ENCODE data around the gene MSL3B.
"Not testable (repeated sequence)": the region's sequence is repeated elsewhere in the genome, so short reads cannot be mapped to it uniquely, and the experiment has no call there.

Gene MSL3B

GRCh38 chr2:233901884-233902283 lies 33.7 kb upstream of the MSL3B start:
- H3K9me3 Mint-ChIP-seq (ENCODE audit: unreplicated experiment): peaks cover 4% of the 10 kb centered on the region
- Histone ChIP-seq H3K36me3 (ENCODE audit: insufficient read depth, low read length) (no peaks in the 10 kb centered on the region), H3K4me3 (ENCODE audit: insufficient read depth, low read depth, low read length) (no peak overlapping the region), H3K9me3 (ENCODE audit: insufficient read depth, low read depth, low read length) (no peaks in the 10 kb centered on the region), H3K79me2 (ENCODE audit: insufficient read depth, low read length) (no peaks in the 10 kb centered on the region), H2AFZ (ENCODE audit: low read depth, low read length) (no peak overlapping the region), H4K20me1 (ENCODE audit: insufficient read depth, low read length) (no peaks in the 10 kb centered on the region), H3K9ac (ENCODE audit: low read length) (no peak overlapping the region), H3K27ac (ENCODE audit: low read depth, low read length) (no peak overlapping the region), H3K4me2 (ENCODE audit: low read length) (no peak overlapping the region), H3K27me3 (ENCODE audit: insufficient read depth, low read length) (peaks cover 15% of the 10 kb centered on the region), H3K4me1 (ENCODE audit: insufficient read depth, low read length) (no peaks in the 10 kb centered on the region)
- H3K36me3 Mint-ChIP-seq (ENCODE audit: low read depth, unreplicated experiment): no peaks in the 10 kb centered on the region
- H3K4me1 Mint-ChIP-seq (ENCODE audit: low read depth, unreplicated experiment): no peaks in the 10 kb centered on the region
- TF ChIP-seq CTCF (IDR thresholded peaks at IDR 0.05; ENCODE audit: insufficient read depth, low read depth, low read length) (no peak), EZH2 (IDR thresholded peaks at IDR 0.05; ENCODE audit: insufficient read depth, low read length) (no peak)
- FAIRE-seq (no peak), DNase-seq (ENCODE audit: low read depth) (no peak)
- H3K27me3 Mint-ChIP-seq (ENCODE audit: low read depth, unreplicated experiment): peaks cover 43% of the 10 kb centered on the region
- H3K27ac Mint-ChIP-seq (ENCODE audit: unreplicated experiment): no peak overlapping the region
- H3K4me3 Mint-ChIP-seq (ENCODE audit: unreplicated experiment): no peak overlapping the region

GRCh38 chr2:233901367-233901766 lies 33.2 kb upstream of the MSL3B start:
- Histone ChIP-seq H2AFZ (ENCODE audit: low read depth, low read length) (no peak overlapping the region), H3K9me3 (ENCODE audit: insufficient read depth, low read depth, low read length) (no peaks in the 10 kb centered on the region), H3K27me3 (ENCODE audit: insufficient read depth, low read length) (peaks cover 15% of the 10 kb centered on the region), H3K27ac (ENCODE audit: low read depth, low read length) (no peak overlapping the region), H3K9ac (ENCODE audit: low read length) (no peak overlapping the region), H3K36me3 (ENCODE audit: insufficient read depth, low read length) (no peaks in the 10 kb centered on the region), H3K79me2 (ENCODE audit: insufficient read depth, low read length) (no peaks in the 10 kb centered on the region), H3K4me1 (ENCODE audit: insufficient read depth, low read length) (no peaks in the 10 kb centered on the region), H4K20me1 (ENCODE audit: insufficient read depth, low read length) (no peaks in the 10 kb centered on the region), H3K4me2 (ENCODE audit: low read length) (no peak overlapping the region), H3K4me3 (ENCODE audit: insufficient read depth, low read depth, low read length) (no peak overlapping the region)
- no peak overlapping the region for H3K27ac Mint-ChIP-seq (ENCODE audit: unreplicated experiment)
- H3K9me3 Mint-ChIP-seq (ENCODE audit: unreplicated experiment): peaks cover 4% of the 10 kb centered on the region
- H3K27me3 Mint-ChIP-seq (ENCODE audit: low read depth, unreplicated experiment): peaks cover 42% of the 10 kb centered on the region
- DNase-seq (ENCODE audit: low read depth): no peak
- H3K36me3 Mint-ChIP-seq (ENCODE audit: low read depth, unreplicated experiment): no peaks in the 10 kb centered on the region
- H3K4me1 Mint-ChIP-seq (ENCODE audit: low read depth, unreplicated experiment): no peaks in the 10 kb centered on the region
- no peak for FAIRE-seq
- TF ChIP-seq EZH2 (IDR thresholded peaks at IDR 0.05; ENCODE audit: insufficient read depth, low read length): no peak
- no peak for TF ChIP-seq CTCF (IDR thresholded peaks at IDR 0.05; ENCODE audit: insufficient read depth, low read depth, low read length)
- no peak overlapping the region for H3K4me3 Mint-ChIP-seq (ENCODE audit: unreplicated experiment)

GRCh38 chr2:233896253-233896652 lies 28.1 kb upstream of the MSL3B start:
- not testable (repeated sequence) for H3K9me3 ChIP-seq (ENCODE audit: insufficient read depth, low read depth, low read length); H3K36me3 Mint-ChIP-seq (ENCODE audit: low read depth, unreplicated experiment); FAIRE-seq; H3K27ac Mint-ChIP-seq (ENCODE audit: unreplicated experiment); H3K27ac ChIP-seq (ENCODE audit: low read depth, low read length); H3K4me3 ChIP-seq (ENCODE audit: insufficient read depth, low read depth, low read length); H2AFZ ChIP-seq (ENCODE audit: low read depth, low read length); H3K4me3 Mint-ChIP-seq (ENCODE audit: unreplicated experiment); H3K4me1 ChIP-seq (ENCODE audit: insufficient read depth, low read length); H3K79me2 ChIP-seq (ENCODE audit: insufficient read depth, low read length); H3K4me2 ChIP-seq (ENCODE audit: low read length); H3K4me1 Mint-ChIP-seq (ENCODE audit: low read depth, unreplicated experiment); H4K20me1 ChIP-seq (ENCODE audit: insufficient read depth, low read length); H3K9me3 Mint-ChIP-seq (ENCODE audit: unreplicated experiment); H3K36me3 ChIP-seq (ENCODE audit: insufficient read depth, low read length); H3K27me3 ChIP-seq (ENCODE audit: insufficient read depth, low read length); H3K9ac ChIP-seq (ENCODE audit: low read length); DNase-seq (ENCODE audit: low read depth)
- H3K27me3 Mint-ChIP-seq (ENCODE audit: low read depth, unreplicated experiment): peaks cover 37% of the 10 kb centered on the region
